ACHN (cell line): ENCODE results near the gene GALNTL6.
A peak's percentile ranks its signal among the peaks of the same experiment; 100 is the strongest.

ENCODE experiments used
- DNase-seq: peaks from one replicate; pipeline ENCODE4 v3.0.0-alpha.2; 2015
- in situ Hi-C: cut with HindIII; loops from 2 replicates; pipeline ENCODE4 v1.10.0; 2017; ENCODE audit warnings: low sequenced_read_pairs, low pct_ligation_motif_present, low pct_unique_long_range_greater_than_20kb

The GALNTL6 gene

GRCh38 chr4:172149329-172149728, 336.1 kb downstream of the GALNTL6 start:
- DNase-seq, result no peak
- in situ Hi-C loops, result no loop called here

DNA sequence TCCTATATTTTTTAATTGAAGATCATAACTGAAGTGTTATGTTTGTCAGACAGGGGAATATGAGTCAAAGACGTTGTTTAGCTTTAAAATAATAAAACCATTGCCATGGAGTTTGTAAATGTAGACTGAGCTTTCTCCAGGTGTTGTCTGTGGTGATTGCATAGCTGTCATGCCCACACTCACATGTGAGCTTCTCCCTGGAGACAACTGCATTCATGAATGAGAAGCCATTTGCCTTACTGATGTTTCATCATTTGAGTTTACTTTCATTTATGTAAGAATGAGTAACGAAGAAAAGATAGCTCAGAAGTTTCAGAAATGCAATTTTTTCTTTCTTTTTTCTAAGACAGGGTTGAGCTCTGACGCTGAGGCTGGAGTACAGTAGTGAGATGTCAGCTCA, 339.1 kb downstream of the GALNTL6 start:
- in situ Hi-C loops, result no loop called here
- no peak for DNase-seq

- DNase-seq, result no peak
- in situ Hi-C loops, result no loop called here
Observed at GRCh38 chr4:172153719-172154118, 340.5 kb downstream of the GALNTL6 start.

DNA sequence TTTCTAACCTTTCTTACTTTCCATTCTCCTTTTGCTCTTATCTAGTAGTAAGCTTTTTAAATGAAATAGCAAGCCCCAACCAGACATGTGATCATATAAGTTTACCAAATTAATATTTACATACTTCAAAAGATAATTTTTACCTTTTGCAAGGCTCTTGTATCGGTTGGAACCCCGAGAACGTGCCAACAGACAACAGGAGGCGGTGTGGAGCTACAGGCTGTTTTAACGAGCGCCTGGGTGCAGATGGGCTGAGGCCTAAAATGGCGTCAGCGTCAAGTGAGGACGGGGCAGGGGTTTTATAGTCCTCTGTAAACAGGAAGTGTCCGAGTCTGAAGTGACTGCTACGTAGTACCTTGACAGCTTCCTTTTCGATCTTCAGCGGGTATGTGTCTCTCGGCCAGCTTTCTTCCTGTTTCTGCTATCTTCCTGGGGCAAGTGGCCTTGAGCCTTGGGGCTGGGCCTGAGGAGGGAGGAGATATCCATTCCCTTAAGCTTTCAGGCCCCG, 342.7 kb downstream of the GALNTL6 start:
- in situ Hi-C loops, result no loop called here
- no peak for DNase-seq

DNA sequence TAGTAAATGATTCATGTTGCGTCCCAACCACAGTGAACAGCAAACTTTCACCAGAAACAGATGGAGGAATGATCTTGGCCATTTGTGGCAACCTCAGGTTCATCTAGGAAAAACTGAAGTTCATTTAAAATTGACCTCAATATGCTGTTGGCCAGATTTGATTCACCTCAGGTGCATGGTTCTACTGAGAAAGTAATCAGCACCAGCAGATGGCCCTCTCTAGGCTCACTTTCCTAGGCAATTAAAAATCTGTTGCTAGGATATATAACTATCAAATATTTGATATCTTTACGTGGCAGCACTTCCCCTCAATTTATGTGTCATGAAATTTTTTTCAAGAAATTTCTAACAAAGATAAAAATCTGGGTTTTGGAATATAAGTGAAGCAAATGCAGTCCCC, 344.7 kb downstream of the GALNTL6 start:
- DNase-seq, result no peak
- in situ Hi-C loops, result no loop called here

DNA sequence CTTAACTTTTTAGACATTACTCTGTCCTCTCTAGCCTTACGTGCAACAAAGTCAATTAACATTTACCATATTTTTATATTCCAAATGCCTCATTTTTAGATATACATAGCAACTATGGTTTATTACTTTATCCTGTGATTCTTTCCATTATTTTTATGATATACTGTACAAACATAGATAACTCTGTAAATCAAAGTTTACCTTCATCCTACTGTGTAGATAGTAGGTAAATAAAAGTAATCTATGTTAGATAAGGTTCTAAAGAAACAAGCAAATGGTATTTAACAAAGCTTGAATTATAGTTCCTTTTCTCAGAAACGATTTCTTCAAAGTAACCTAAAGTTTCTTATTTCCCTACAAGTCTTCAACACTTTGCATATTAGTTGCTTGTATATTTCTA, 350.0 kb downstream of the GALNTL6 start:
- in situ Hi-C loops, result no loop called here
- DNase-seq, result no peak

DNA sequence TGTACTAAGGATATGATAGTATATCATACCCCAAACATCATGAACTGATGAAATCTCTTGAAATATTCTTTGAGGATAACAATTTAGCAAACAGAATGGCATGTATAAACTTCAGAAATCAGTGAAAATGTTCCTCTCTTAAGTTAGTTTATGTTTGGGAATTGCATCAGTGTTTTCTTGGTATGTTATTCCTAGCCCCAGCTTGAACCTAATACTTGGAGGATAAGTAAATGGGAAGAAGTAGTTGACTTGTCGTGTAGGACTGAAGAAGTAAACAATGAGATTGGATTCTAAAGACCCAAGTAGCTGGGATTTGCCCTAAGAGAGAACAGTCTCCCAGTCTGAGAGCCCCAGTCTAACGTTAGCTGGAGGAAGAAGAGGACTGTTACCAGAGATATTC, 355.7 kb downstream of the GALNTL6 start:
- in situ Hi-C loops, result no loop called here
- no peak for DNase-seq

- in situ Hi-C loops, result no loop called here
Observed at GRCh38 chr4:172169871-172170270, 356.7 kb downstream of the GALNTL6 start.

GRCh38 chr4:172173206-172173605, 360.0 kb downstream of the GALNTL6 start:
- in situ Hi-C loops, result no loop called here
- DNase-seq, result no peak

More at GRCh38 chr4:172169871-172170270, 356.7 kb downstream of the GALNTL6 start:
- no peak for DNase-seq

- in situ Hi-C loops, result no loop called here
- DNase-seq, result no peak
Observed at GRCh38 chr4:172177382-172177781, 364.2 kb downstream of the GALNTL6 start.

DNA sequence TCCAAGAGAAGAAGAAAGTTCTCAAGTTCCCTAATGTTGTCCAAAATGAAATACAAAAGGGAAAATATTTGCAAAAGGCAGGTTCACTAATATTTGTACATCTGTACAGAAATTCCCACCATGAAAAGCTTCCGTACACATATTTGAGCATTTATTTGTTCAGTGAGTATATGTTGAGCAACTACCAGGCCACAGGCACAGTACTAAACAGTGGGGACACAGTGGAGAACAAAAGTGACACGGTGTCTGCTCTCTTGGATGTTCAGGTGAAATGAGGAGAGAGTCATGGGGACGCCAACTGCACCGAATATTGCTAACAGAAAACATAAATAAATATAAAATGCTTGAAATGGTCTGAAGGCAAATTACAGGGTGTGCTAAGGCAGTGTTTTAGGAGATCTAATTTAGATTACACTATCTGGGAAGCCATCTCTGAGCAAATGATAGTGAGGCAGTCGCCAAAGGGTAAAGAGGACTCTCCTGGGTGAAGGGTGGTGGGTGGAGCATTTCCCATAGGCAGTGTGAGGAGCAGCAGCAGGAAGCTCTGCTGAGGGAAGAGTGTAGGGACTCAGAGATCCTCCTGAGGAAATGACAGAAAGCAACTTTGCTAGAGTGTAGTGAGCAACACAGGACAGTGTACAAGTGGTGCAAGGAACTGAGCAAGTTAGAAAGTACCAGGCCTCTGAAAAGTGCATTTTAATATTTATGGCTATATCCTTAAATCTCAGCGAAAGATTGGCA, 375.2 kb downstream of the GALNTL6 start:
- no peak for DNase-seq
- in situ Hi-C loops, result no loop called here

GRCh38 chr4:172202480-172203076, 389.4 kb downstream of the GALNTL6 start:
- in situ Hi-C loops, result no loop called here
- peak; percentile 44 for DNase-seq

DNA sequence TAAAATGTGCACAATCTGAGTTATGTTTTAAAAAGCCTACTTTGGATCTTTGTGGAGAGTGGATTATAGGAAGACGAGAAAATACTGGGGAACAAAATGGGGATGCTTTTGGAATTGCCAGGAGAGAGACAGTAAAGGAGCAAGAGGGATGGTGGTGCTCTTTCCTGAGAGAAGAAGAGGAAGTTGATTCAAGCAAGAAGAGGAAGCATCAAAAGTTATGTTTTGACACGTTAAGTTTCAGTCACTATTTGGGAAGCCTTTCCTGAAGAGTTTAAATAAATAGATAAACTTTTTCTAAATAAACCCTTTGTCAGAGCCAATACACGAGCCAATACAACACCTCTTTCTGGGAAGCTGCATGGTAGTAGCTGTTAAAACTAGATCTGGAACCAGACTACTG, 394.1 kb downstream of the GALNTL6 start:
- in situ Hi-C loops, result no loop called here
- no peak for DNase-seq

- DNase-seq, result no peak
- in situ Hi-C loops, result no loop called here
Observed at GRCh38 chr4:172207886-172208285, 394.7 kb downstream of the GALNTL6 start.

DNA sequence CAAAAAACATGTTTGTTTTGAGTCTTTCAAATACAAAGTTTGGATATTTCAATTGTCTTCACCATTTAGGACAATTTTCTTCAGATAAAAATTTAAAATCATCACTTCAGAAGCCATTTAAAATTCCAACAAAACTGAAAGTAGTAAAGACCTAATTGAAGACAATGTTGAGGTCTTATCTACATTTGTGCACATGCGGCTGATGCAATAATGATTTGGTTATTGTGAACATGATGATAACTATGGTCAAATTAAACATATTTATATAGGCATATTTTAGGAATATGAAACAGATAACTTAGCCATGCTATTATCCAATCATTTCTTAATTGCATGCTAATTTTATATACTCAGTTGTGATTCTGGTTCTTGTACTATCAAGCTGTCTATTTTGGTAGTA, 407.5 kb downstream of the GALNTL6 start:
- DNase-seq, result no peak
- in situ Hi-C loops, result no loop called here

DNA sequence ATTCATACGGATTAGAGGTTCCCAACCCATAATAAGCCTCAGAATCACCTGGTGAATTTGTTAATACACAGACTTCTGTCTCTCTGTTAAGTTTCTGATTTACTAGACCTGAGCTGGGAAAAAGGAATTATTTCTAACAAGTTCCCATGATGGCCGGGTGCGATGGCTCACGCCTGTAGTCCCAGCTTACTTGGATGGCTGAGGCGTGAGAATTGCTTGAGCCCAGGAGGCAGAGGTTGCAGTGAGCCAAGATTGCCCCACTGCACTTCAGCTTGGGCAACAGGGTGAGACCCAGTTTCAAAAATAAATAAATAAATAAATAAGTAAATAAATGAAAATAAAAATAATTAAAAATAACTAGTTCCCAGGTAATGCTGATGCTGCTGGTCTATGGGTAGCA, 412.3 kb downstream of the GALNTL6 start:
- in situ Hi-C loops, result no loop called here
- no peak for DNase-seq

- DNase-seq, result no peak
- in situ Hi-C loops, result no loop called here
Observed at GRCh38 chr4:172232966-172233365, 419.8 kb downstream of the GALNTL6 start.

DNA sequence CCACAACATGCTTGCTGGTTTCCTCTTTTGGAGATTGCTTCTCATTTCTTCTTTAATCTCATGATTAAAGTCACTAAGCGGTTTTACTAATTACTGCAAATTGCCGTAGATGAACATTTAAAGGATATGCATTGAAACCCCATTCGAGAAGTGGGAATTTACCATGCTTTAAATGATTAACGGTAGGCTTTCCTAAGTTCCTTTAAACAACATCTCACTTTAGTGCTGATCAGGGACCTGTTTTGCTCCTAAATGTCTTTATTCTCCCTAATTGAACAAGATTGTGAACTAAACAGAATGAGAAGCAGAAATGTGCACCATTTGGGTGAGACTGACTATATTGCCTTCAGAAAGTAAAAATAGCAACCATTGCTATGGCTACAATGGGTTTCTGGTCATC, 430.3 kb downstream of the GALNTL6 start:
- DNase-seq, result no peak
- in situ Hi-C loops, result no loop called here

- in situ Hi-C loops, result no loop called here
- DNase-seq, result no peak
Observed at GRCh38 chr4:172245516-172245915, 432.3 kb downstream of the GALNTL6 start.

- in situ Hi-C loops, result no loop called here
- DNase-seq, result no peak
Observed at GRCh38 chr4:172253409-172253808, 440.2 kb downstream of the GALNTL6 start.
